H1 (cell line): ENCODE results near the gene CBLC. TPM values are rescaled to one million over a fixed set of nuclear protein-coding genes. Genes with fewer than 3 reads are reported as not detected.

Source experiments
- CTCF ChIA-PET: fragments of 300-600 bp; sonication (Branson Sonifier 250); formaldehyde crosslinking; loops from one replicate; lab custom pipeline; 2021; ENCODE audit not compliant: partially characterized antibody; lab: Charles Lee
- POLR2A ChIA-PET: fragments of 300-600 bp; sonication (Branson Sonifier 250); formaldehyde crosslinking; loops from one replicate; lab custom pipeline; 2021; ENCODE audit warnings: inconsistent platforms; ENCODE audit not compliant: partially characterized antibody; lab: Charles Lee
- DNase-seq, 2 experiments: peaks; one replicate each; pipeline versions ENCODE4 v3.0.0 to v3.0.0-alpha.2; 2010 to 2022; ENCODE audit warnings: low spot score in 2 of 2, low read depth in 1 of 2, mixed read lengths in 1 of 2
- FAIRE-seq: peaks from 2 replicates; lab custom pipeline; 2011; peaks lifted over from hg19 to GRCh38; lab: Jason Lieb, UNC
- H2AFZ ChIP-seq: 2 replicates; pipeline ENCODE4 v1.8.1; 2012; ENCODE audit warnings: low read length, inconsistent platforms
- H2AK5ac ChIP-seq: 2 replicates; pipeline ENCODE4 v1.6.1; 2013; ENCODE audit warnings: low read depth, low read length
- H2BK120ac ChIP-seq: replicated peaks from 2 replicates; pipeline ENCODE3; 2013; ENCODE audit warnings: low read depth, low read length, inconsistent platforms
- H2BK12ac ChIP-seq: 2 replicates; pipeline ENCODE4 v1.6.1; 2013; ENCODE audit warnings: low read depth, low read length
- H2BK15ac ChIP-seq: 2 replicates; pipeline ENCODE4 v1.6.1; 2013; ENCODE audit warnings: low read length
- H2BK20ac ChIP-seq: 2 replicates; pipeline ENCODE4 v1.6.1; 2013; ENCODE audit warnings: low read length
- H2BK5ac ChIP-seq: 2 replicates; pipeline ENCODE4 v1.6.1; 2013; ENCODE audit warnings: low read depth, low read length
- H3K14ac ChIP-seq: 2 replicates; pipeline ENCODE4 v1.6.1; 2013; ENCODE audit warnings: inconsistent platforms; ENCODE audit not compliant: insufficient read length
- H3K18ac ChIP-seq: 2 replicates; pipeline ENCODE4 v1.6.1; 2013; ENCODE audit warnings: low read length; ENCODE audit errors: extremely low read depth
- H3K23ac ChIP-seq: 2 replicates; pipeline ENCODE4 v1.6.1; 2013; ENCODE audit warnings: inconsistent platforms; ENCODE audit not compliant: insufficient read length
- H3K23me2 ChIP-seq: 2 replicates; pipeline ENCODE4 v1.6.1; 2013; ENCODE audit warnings: low read depth, low read length
- H3K27ac ChIP-seq: 2 replicates; pipeline ENCODE4 v1.6.1; 2011; ENCODE audit warnings: low read depth, low read length, inconsistent platforms
- H3K27me3 ChIP-seq, 4 experiments: replicated peaks in 1 of 4; 1 replicate in 1 of 4; 2 replicates in 3 of 4; pipeline versions ENCODE4 v1.6.1 to v1.8.1; 2011 to 2013; ENCODE audit warnings: low read length in 3 of 4, mild to moderate bottlenecking in 3 of 4, inconsistent platforms in 2 of 4, mixed read lengths in 2 of 4, moderate library complexity in 1 of 4; ENCODE audit not compliant: control insufficient read depth in 3 of 4, insufficient read depth in 3 of 4; ENCODE audit errors: extremely low read depth in 1 of 4
- H3K36me3 ChIP-seq, 4 experiments: 2 replicates each; pipeline versions ENCODE4 v1.6.1 to v1.8.1; 2011 to 2013; ENCODE audit warnings: mild to moderate bottlenecking in 4 of 4, low read length in 3 of 4, moderate library complexity in 2 of 4, control low read depth in 1 of 4, inconsistent platforms in 1 of 4; ENCODE audit not compliant: insufficient read depth in 4 of 4, control insufficient read depth in 2 of 4
- H3K4ac ChIP-seq: replicated peaks from 2 replicates; pipeline ENCODE3; 2013; ENCODE audit warnings: low read length, low read depth, mixed read lengths, inconsistent platforms; ENCODE audit not compliant: insufficient read length
- H3K4me1 ChIP-seq, 4 experiments: replicated peaks in 1 of 4; 1 replicate in 1 of 4; 2 replicates in 3 of 4; pipeline versions ENCODE4 v1.6.1 to v1.8.1; 2011 to 2013; ENCODE audit warnings: low read length in 3 of 4, inconsistent platforms in 2 of 4, mixed read lengths in 1 of 4; ENCODE audit not compliant: insufficient read depth in 4 of 4, control insufficient read depth in 3 of 4
- H3K4me2 ChIP-seq, 2 experiments: 2 replicates each; pipeline versions ENCODE4 v1.6.1 to v1.8.1; 2011 to 2013; ENCODE audit warnings: low read depth in 2 of 2, low read length in 2 of 2, control low read depth in 1 of 2, inconsistent platforms in 1 of 2, mild to moderate bottlenecking in 1 of 2; ENCODE audit not compliant: insufficient read depth in 1 of 2
- H3K4me3 ChIP-seq, 4 experiments: fragments of 200-600, 300-600 bp in 1 of 4; sonication (generic), shearing (Covaris generic), sonication (Bioruptor Twin) in 1 of 4; 2 replicates each; pipeline versions ENCODE4 v1.5.1 to v1.8.1; 2011 to 2016; ENCODE audit warnings: low read length in 4 of 4, low read depth in 3 of 4, control low read depth in 2 of 4, inconsistent platforms in 2 of 4, mild to moderate bottlenecking in 2 of 4, mixed read lengths in 1 of 4, moderate library complexity in 1 of 4; ENCODE audit not compliant: insufficient read depth in 2 of 4; ENCODE audit errors: extremely low read depth in 1 of 4
- H3K56ac ChIP-seq: replicated peaks from 2 replicates; pipeline ENCODE3; 2013; ENCODE audit warnings: low read depth, mild to moderate bottlenecking, mixed read lengths, low read length, inconsistent platforms; ENCODE audit not compliant: insufficient read length
- H3K79me1 ChIP-seq: 2 replicates; pipeline ENCODE4 v1.6.1; 2013; ENCODE audit warnings: low read depth, low read length, control low read depth
- H3K79me2 ChIP-seq, 2 experiments: 2 replicates each; pipeline versions ENCODE4 v1.6.1 to v1.8.1; 2012 to 2013; ENCODE audit warnings: low read length in 2 of 2, mild to moderate bottlenecking in 2 of 2, inconsistent platforms in 1 of 2; ENCODE audit not compliant: insufficient read depth in 2 of 2, control insufficient read depth in 1 of 2
- H3K9ac ChIP-seq, 4 experiments: replicated peaks in 1 of 4; 1 replicate in 1 of 4; 2 replicates in 3 of 4; pipeline versions ENCODE4 v1.6.1 to v1.8.1; 2011 to 2013; ENCODE audit warnings: low read depth in 3 of 4, low read length in 3 of 4, control low read depth in 2 of 4, mild to moderate bottlenecking in 2 of 4, moderate library complexity in 2 of 4, inconsistent platforms in 1 of 4; ENCODE audit errors: extremely low read depth in 1 of 4
- H3K9me3 ChIP-seq, 2 experiments: 2 replicates each; pipeline versions ENCODE4 v1.6.1 to v1.8.1; 2012 to 2013; ENCODE audit warnings: mild to moderate bottlenecking in 2 of 2, moderate library complexity in 2 of 2, control low read depth in 1 of 2, inconsistent platforms in 1 of 2, low read depth in 1 of 2, low read length in 1 of 2, mixed read lengths in 1 of 2; ENCODE audit not compliant: insufficient read depth in 2 of 2
- H4K20me1 ChIP-seq, 2 experiments: replicated peaks in 1 of 2; 2 replicates each; pipeline versions ENCODE3 to v1.8.1; 2011 to 2013; ENCODE audit warnings: inconsistent platforms in 2 of 2, low read length in 2 of 2, mild to moderate bottlenecking in 1 of 2; ENCODE audit not compliant: insufficient read depth in 2 of 2, control insufficient read depth in 1 of 2
- H4K5ac ChIP-seq: 2 replicates; pipeline ENCODE4 v1.6.1; 2013; ENCODE audit warnings: low read length, low read depth, mixed read lengths, inconsistent platforms; ENCODE audit not compliant: insufficient read length
- H4K8ac ChIP-seq: 2 replicates; pipeline ENCODE4 v1.8.0; 2013; ENCODE audit warnings: mild to moderate bottlenecking, moderate library complexity, low read length, inconsistent platforms; ENCODE audit not compliant: insufficient read depth; ENCODE audit errors: extremely low read depth
- H4K91ac ChIP-seq: replicated peaks from 2 replicates; pipeline ENCODE3; 2013; ENCODE audit warnings: low read length, mixed read lengths, inconsistent platforms; ENCODE audit not compliant: insufficient read length
- ASH2L ChIP-seq: fragments of 200-600, 300-600 bp; sonication (generic); IDR thresholded peaks from one replicate; pipeline ENCODE4 v1.7.1; 2017; ENCODE audit warnings: low read length
- CHD2 ChIP-seq: IDR thresholded peaks from 2 replicates; pipeline ENCODE4 v1.6.1; 2012; ENCODE audit warnings: low read length, improper control_type of control experiment
- EZH2 ChIP-seq: fragments of 200-600 bp; sonication (generic); IDR thresholded peaks from 2 replicates; pipeline ENCODE4 v1.7.1; 2012; ENCODE audit warnings: low read depth, mild to moderate bottlenecking, moderate library complexity, low read length, inconsistent platforms; ENCODE audit not compliant: severe bottlenecking
- FOSL1 ChIP-seq: IDR thresholded peaks from 2 replicates; pipeline ENCODE4 v1.6.1; 2011; ENCODE audit warnings: mild to moderate bottlenecking, low read depth, low read length, moderate library complexity; ENCODE audit not compliant: insufficient read depth
- HDAC6 ChIP-seq: IDR thresholded peaks from one replicate; pipeline ENCODE4 v1.7.1; 2012; ENCODE audit warnings: low read depth, mild to moderate bottlenecking, inconsistent platforms, low read length, moderate library complexity
- POLR2AphosphoS5 ChIP-seq: IDR thresholded peaks from 2 replicates; pipeline ENCODE4 v1.6.1; 2011; ENCODE audit warnings: low read depth, low read length
- RAD21 ChIP-seq, 2 experiments: IDR thresholded peaks in 1 of 2; conservative IDR thresholded peaks in 1 of 2; 2 replicates each; pipeline ENCODE4 v1.6.1; 2011; ENCODE audit warnings: low read depth in 2 of 2, low read length in 2 of 2, improper control_type of control experiment in 1 of 2, inconsistent platforms in 1 of 2, mild to moderate bottlenecking in 1 of 2, moderate library complexity in 1 of 2
- RBBP5 ChIP-seq: IDR thresholded peaks from 2 replicates; pipeline ENCODE4 v1.7.1; 2012; ENCODE audit warnings: low read depth, mild to moderate bottlenecking, inconsistent platforms, low read length, moderate library complexity, borderline replicate concordance
- RNF2 ChIP-seq: fragments of 200-900, 300-1000 bp; sonication (generic); IDR thresholded peaks from 2 replicates; pipeline ENCODE4 v1.7.1; 2016; ENCODE audit warnings: borderline replicate concordance, low read depth, mild to moderate bottlenecking, antibody characterized with exemption, low read length; ENCODE audit not compliant: poor library complexity, severe bottlenecking; ENCODE audit errors: missing control alignments
- TAF1 ChIP-seq: IDR thresholded peaks from 2 replicates; pipeline ENCODE4 v1.6.1; 2011; ENCODE audit warnings: mild to moderate bottlenecking, low read depth, low read length
- TBP ChIP-seq: IDR thresholded peaks from 2 replicates; pipeline ENCODE4 v1.6.1; 2011; ENCODE audit warnings: low read depth, low read length, improper control_type of control experiment
- TCF12 ChIP-seq: IDR thresholded peaks from 2 replicates; pipeline ENCODE4 v1.6.1; 2011; ENCODE audit warnings: low read depth, mild to moderate bottlenecking, low read length
- TEAD4 ChIP-seq: IDR thresholded peaks from 2 replicates; pipeline ENCODE4 v1.6.1; 2012; ENCODE audit warnings: low read depth, low read length, inconsistent platforms, mixed read lengths
- YY1 ChIP-seq: IDR thresholded peaks from 2 replicates; pipeline ENCODE4 v1.6.1; 2011; ENCODE audit warnings: low read depth, mild to moderate bottlenecking, low read length
- WGBS, 2 experiments: shearing (Covaris generic) in 1 of 2; methylation state at CpG; one replicate each; pipeline versions ENCODE4 v1.1.6 to v1.1.7; 2013 to 2015; ENCODE audit warnings: low lambda C conversion rate in 2 of 2, mixed read lengths in 2 of 2, inconsistent platforms in 1 of 2, low coverage in 1 of 2, missing lambda C conversion rate in 1 of 2; ENCODE audit not compliant: insufficient replicate concordance in 2 of 2, insufficient coverage in 1 of 2, insufficient read length in 1 of 2; ENCODE audit errors: extremely low coverage in 1 of 2, missing lambda C conversion rate in 1 of 2; 5-methylcytosine and 5-hydroxymethylcytosine counted together
- polyA plus RNA-seq, 7 experiments: library from polyadenylated mRNA; depleted of rRNA in 3 of 7; stranded (reverse) in 5 of 7; unstranded in 2 of 7; fragments of >200 nt in 5 of 7; fragments of 200-250 nt in 2 of 7; gene quantifications; 1 replicate in 5 of 7; 2 replicates in 1 of 7; 4 replicates in 1 of 7; pipeline versions ENCODE4 v1.2.1 to v1.2.3, GENCODE V29; 2011 to 2013; ENCODE audit warnings: missing spikeins in 2 of 7, mixed read lengths in 2 of 7
- total RNA-seq: library from RNA; stranded (reverse); fragmentation: NEBNext Ultra II Directional; extraction: Animal tissue kit (Norgen Biotek cat#: 25700); gene quantifications from 2 replicates; pipeline ENCODE4 v1.2.1, GENCODE V29; 2021

CBLC gene
- total and polyA plus RNA-seq, 2 of the 8 experiments (the other 6 are each of a cell fraction or from before 2014, with no cell fraction given) = 17.4 to 35.7 TPM

GRCh38 chr19:44824761-44825160, 47.1 kb downstream of the CBLC start:
- Histone ChIP-seq H3K9ac (no peak overlapping the region), H3K79me1 (no peaks in the 10 kb centered on the region; the same call in 1 of the 2 replicates), H2AK5ac (no peak overlapping the region), H3K9me3 (no peaks in the 10 kb centered on the region), H4K5ac (no peak overlapping the region), H4K20me1 (no peaks in the 10 kb centered on the region), H3K18ac (no peak overlapping the region), H3K14ac (no peak overlapping the region), H3K4me3 (no peak overlapping the region), H4K8ac (no peak overlapping the region), H2BK15ac (no peak overlapping the region), H2BK5ac (no peak overlapping the region), H3K56ac (no peak overlapping the region), H3K79me2 (no peaks in the 10 kb centered on the region), H2BK20ac (no peak overlapping the region), H2BK120ac (no peak overlapping the region), H3K4me2 (no peak overlapping the region), H3K36me3 (peaks cover 0 to 8% (median 0%) of the 10 kb centered on the region in 4 experiments; a peak in 3 of 8 replicates), H4K91ac (no peak overlapping the region), H2BK12ac (no peak overlapping the region), H3K23ac (no peak overlapping the region), H3K23me2 (peaks cover 6% of the 10 kb centered on the region; the same call in 1 of the 2 replicates), H3K27ac (no peak overlapping the region), H3K4me1 (0 out of 7 replicates have a peak, but pooled peaks cover 0 to 3% (median 0%) of the 10 kb centered on the region in 4 experiments), H3K27me3 (peaks cover 1 to 24% (median 7%) of the 10 kb centered on the region in 4 experiments; a peak in 6 of 7 replicates), H3K4ac (peak overlapping the region; percentile 11), H2AFZ (no peak overlapping the region)
- 93% methylated on average over 4 of the region's 4 CpGs; no CpG with 5 or more reads in 1 of the 2 experiments for WGBS, 2 experiments
- DNase-seq (no peak), FAIRE-seq (no peak)
- ChIA-PET POLR2A (interaction anchor here (1.7 kb wide), 1 partner anchor 15 kb away, joined by 4 read pairs; the partner anchor contains the start of gene BCAM), CTCF (interaction anchor here (0.6 to 1.7 kb wide), 3 partner anchors 13 to 26 kb away, joined by 3 to 5 read pairs (median 3); no protein-coding TSS in a partner anchor)
- TF ChIP-seq CHD2 (no peak), ASH2L (no peak), TBP (no peak), YY1 (no peak), RNF2 (no peak), TEAD4 (no peak), FOSL1 (no peak), EZH2 (no peak), RBBP5 (no peak), POLR2AphosphoS5 (no peak), RAD21 (IDR thresholded peaks at IDR 0.05 in 1 of 2, conservative IDR thresholded peaks at IDR 0.05 in 1 of 2; ENCODE audit: low read depth in 2 of 2, low read length in 2 of 2) (no peak), HDAC6 (no peak), TCF12 (no peak), TAF1 (no peak)
